ENCODE results near the gene P2RX7. TPM values are rescaled to one million over a fixed set of nuclear protein-coding genes. Genes with fewer than 3 reads are reported as not detected.
"Not testable (repeated sequence)": the region's sequence is repeated elsewhere in the genome, so short reads cannot be mapped to it uniquely, and the experiment has no call there.

The P2RX7 gene
- total RNA-seq, 2 donors from 2014 or later, result 0.62 to 1.7 TPM

DNA sequence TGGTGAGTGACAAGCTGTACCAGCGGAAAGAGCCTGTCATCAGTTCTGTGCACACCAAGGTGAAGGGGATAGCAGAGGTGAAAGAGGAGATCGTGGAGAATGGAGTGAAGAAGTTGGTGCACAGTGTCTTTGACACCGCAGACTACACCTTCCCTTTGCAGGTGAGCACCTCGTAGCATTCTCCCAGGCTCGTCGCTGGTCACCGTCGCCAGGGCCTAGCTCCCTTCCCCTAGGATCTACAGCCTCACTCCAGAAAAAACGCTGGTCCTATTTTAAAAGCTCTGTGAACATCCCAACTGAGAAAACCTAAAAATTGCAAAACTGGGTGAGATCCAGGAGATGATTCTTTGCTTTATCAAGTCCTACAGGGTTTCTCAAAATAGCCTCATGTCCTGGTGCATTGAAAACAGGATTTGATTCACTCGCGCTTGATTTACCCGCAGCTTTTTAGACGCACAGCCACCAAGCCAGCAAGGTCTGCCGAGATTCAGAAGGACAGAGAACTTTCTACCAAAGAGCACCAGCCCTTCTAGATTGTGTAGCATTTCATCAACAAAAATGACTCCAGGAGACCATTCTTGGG lies 22.2 kb downstream of the P2RX7 start:
- H3K9ac ChIP-seq (ENCODE audit: low read depth in 2 of 2, low read length in 2 of 2), result no peak overlapping the region
- H3K27me3 ChIP-seq, result no peaks in the 10 kb centered on the region
- no peak overlapping the region for H3K4me3 ChIP-seq
- no peaks in the 10 kb centered on the region for H3K9me3 ChIP-seq
- no peak for TF ChIP-seq CTCF (IDR thresholded peaks at IDR 0.05)
- no peak for DNase-seq
- no peak overlapping the region for H3K27ac ChIP-seq
- H3K4me1 ChIP-seq, result no peaks in the 10 kb centered on the region
- no peaks in the 10 kb centered on the region for H3K36me3 ChIP-seq
- intact Hi-C loops (cut with DNase I), result no loop called here

DNA sequence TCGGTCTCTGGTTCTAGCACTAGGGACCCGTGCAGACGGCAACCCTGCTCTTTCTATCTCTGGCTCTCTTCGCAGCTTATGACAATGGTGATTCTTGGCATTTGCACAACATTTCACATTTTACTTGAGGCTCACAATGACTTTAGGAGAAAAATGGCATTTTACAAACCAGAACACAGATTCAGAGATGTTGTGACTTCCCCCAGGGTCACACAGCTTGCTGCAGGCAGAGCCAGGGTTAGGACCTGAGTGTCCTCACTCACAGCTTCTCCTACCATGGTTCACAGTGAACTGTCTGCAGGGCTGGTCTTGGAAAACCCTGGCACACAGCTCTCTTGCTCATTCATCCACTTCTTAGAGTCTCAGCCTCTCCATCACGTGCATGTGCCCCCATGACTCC lies 23.7 kb downstream of the P2RX7 start:
- TF ChIP-seq CTCF (IDR thresholded peaks at IDR 0.05), result no peak
- no peaks in the 10 kb centered on the region for H3K4me1 ChIP-seq
- intact Hi-C loops (cut with DNase I), result no loop called here
- H3K36me3 ChIP-seq, result no peaks in the 10 kb centered on the region
- no peak overlapping the region for H3K4me3 ChIP-seq
- no peaks in the 10 kb centered on the region for H3K27me3 ChIP-seq
- H3K9ac ChIP-seq (ENCODE audit: low read depth in 2 of 2, low read length in 2 of 2), result no peak overlapping the region
- H3K27ac ChIP-seq, result no peak overlapping the region
- no peaks in the 10 kb centered on the region for H3K9me3 ChIP-seq
- DNase-seq, result no peak

- no peaks in the 10 kb centered on the region for H3K27me3 ChIP-seq
These were observed 25.4 kb downstream of the P2RX7 start for GRCh38 chr12:121158085-121158484.

GRCh38 chr12:121158728-121159351 lies 26.2 kb downstream of the P2RX7 start:
- H3K27me3 ChIP-seq; H3K27ac ChIP-seq; H3K4me1 ChIP-seq; H3K9me3 ChIP-seq; H3K9ac ChIP-seq (ENCODE audit: low read depth in 2 of 2, low read length in 2 of 2); H3K4me3 ChIP-seq; DNase-seq; H3K36me3 ChIP-seq; intact Hi-C loops (cut with DNase I): not testable (repeated sequence)

More at GRCh38 chr12:121158085-121158484, 25.4 kb downstream of the P2RX7 start:
- Histone ChIP-seq H3K4me1 (no peaks in the 10 kb centered on the region), H3K27ac (no peak overlapping the region), H3K36me3 (no peaks in the 10 kb centered on the region), H3K4me3 (no peak overlapping the region), H3K9ac (ENCODE audit: low read depth in 2 of 2, low read length in 2 of 2) (no peak overlapping the region), H3K9me3 (no peaks in the 10 kb centered on the region)
- DNase-seq, result no peak
- intact Hi-C loops (cut with DNase I), result no loop called here
- TF ChIP-seq CTCF (IDR thresholded peaks at IDR 0.05), result no peak

- intact Hi-C loops (cut with DNase I), result no loop called here
- H3K4me3 ChIP-seq, result no peak overlapping the region
- TF ChIP-seq CTCF (IDR thresholded peaks at IDR 0.05), result no peak
- H3K27ac ChIP-seq, result no peak overlapping the region
- H3K9ac ChIP-seq (ENCODE audit: low read depth in 2 of 2, low read length in 2 of 2), result no peak overlapping the region
- no peaks in the 10 kb centered on the region for H3K36me3 ChIP-seq
- no peaks in the 10 kb centered on the region for H3K4me1 ChIP-seq
- no peaks in the 10 kb centered on the region for H3K9me3 ChIP-seq
- no peak for DNase-seq
- H3K27me3 ChIP-seq, result no peaks in the 10 kb centered on the region
These were observed 27.0 kb downstream of the P2RX7 start for GRCh38 chr12:121159467-121160307.

Data from colonic mucosa (tissue), 4 donors.